ENCODE data around the gene ENTR1.

DNA sequence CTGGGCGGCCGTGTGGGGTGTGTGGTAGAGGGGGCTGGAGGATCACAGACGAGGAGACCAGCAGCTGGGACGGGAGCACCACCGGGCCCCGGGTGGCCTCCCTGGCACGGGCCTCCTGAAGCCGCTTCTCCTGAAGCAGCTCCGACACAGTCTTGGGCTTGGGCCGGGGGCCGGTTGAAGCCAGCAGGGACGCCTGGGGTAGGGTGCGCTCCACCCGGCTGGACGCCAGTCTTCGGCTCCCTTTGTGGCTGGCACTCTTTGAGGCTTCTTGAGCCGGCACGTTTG lies 31.5 kb downstream of the ENTR1 start:
- TF ChIP-seq, protein P1, sequence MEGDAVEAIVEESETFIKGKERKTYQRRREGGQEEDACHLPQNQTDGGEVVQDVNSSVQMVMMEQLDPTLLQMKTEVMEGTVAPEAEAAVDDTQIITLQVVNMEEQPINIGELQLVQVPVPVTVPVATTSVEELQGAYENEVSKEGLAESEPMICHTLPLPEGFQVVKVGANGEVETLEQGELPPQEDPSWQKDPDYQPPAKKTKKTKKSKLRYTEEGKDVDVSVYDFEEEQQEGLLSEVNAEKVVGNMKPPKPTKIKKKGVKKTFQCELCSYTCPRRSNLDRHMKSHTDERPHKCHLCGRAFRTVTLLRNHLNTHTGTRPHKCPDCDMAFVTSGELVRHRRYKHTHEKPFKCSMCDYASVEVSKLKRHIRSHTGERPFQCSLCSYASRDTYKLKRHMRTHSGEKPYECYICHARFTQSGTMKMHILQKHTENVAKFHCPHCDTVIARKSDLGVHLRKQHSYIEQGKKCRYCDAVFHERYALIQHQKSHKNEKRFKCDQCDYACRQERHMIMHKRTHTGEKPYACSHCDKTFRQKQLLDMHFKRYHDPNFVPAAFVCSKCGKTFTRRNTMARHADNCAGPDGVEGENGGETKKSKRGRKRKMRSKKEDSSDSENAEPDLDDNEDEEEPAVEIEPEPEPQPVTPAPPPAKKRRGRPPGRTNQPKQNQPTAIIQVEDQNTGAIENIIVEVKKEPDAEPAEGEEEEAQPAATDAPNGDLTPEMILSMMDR (conservative IDR thresholded peaks at IDR 0.05): no peak
- TF ChIP-seq ZFX (IDR thresholded peaks at IDR 0.05): no peak

All from C4-2B (cell line).